GM12891 (cell line): ENCODE measurements around the gene PCNX1.
"Not testable (repeated sequence)": the region's sequence is repeated elsewhere in the genome, so short reads cannot be mapped to it uniquely, and the experiment has no call there.

Source experiments
- DNase-seq: peaks from one replicate; pipeline ENCODE4 v3.0.0; 2011; ENCODE audit warnings: low spot score; ENCODE audit not compliant: insufficient read length
- FAIRE-seq: peaks from 2 replicates; lab custom pipeline; 2011; peaks lifted over from hg19 to GRCh38; lab: Jason Lieb, UNC
- PAX5 ChIP-seq: IDR thresholded peaks from 2 replicates; pipeline ENCODE4 v1.6.1; 2011; ENCODE audit warnings: low read length, moderate library complexity, mild to moderate bottlenecking; ENCODE audit not compliant: insufficient read depth, severe bottlenecking
- POLR2A ChIP-seq: IDR thresholded peaks from 2 replicates; pipeline ENCODE4 v1.6.1; 2011; ENCODE audit warnings: low read depth, low read length, control low read depth
- POLR2AphosphoS5 ChIP-seq: IDR thresholded peaks from 2 replicates; pipeline ENCODE4 v1.6.1; 2011; ENCODE audit warnings: low read depth, low read length, control low read depth
- POU2F2 ChIP-seq: IDR thresholded peaks from 2 replicates; pipeline ENCODE4 v1.6.1; 2011; ENCODE audit warnings: low read depth, mild to moderate bottlenecking, control low read depth, low read length, moderate library complexity
- SPI1 ChIP-seq: IDR thresholded peaks from 2 replicates; pipeline ENCODE4 v1.6.1; 2011; ENCODE audit warnings: low read depth, low read length, control low read depth
- TAF1 ChIP-seq: IDR thresholded peaks from 2 replicates; pipeline ENCODE4 v1.6.1; 2011; ENCODE audit warnings: low read depth, low read length, control low read depth

The PCNX1 gene

DNA sequence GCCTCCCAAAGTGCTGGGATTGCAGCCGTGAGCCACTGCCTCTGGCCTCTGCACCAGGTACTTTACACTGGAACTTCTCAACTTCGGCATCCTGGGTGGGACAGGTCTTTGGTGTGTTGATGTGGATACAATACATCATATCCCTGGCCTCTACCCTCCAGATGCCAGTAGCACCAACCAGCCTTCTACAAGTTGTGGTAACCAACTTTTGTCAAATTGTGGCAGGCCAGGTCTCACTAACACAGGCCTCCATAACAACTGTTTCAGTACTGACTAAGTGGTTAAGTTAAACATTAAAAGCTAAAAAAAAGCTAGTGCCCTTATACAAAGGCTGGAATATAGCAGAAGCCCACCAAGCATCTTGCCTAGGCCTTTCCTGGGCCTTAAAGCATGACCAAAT is 232.9 kb downstream of the PCNX1 start:
- no peak for DNase-seq
- no peak for TF ChIP-seq PAX5
- no peak for TF ChIP-seq POLR2AphosphoS5
- no peak for TF ChIP-seq POU2F2
- no peak for TF ChIP-seq POLR2A
- no peak for TF ChIP-seq SPI1
- no peak for TF ChIP-seq TAF1
- no peak for FAIRE-seq

DNA sequence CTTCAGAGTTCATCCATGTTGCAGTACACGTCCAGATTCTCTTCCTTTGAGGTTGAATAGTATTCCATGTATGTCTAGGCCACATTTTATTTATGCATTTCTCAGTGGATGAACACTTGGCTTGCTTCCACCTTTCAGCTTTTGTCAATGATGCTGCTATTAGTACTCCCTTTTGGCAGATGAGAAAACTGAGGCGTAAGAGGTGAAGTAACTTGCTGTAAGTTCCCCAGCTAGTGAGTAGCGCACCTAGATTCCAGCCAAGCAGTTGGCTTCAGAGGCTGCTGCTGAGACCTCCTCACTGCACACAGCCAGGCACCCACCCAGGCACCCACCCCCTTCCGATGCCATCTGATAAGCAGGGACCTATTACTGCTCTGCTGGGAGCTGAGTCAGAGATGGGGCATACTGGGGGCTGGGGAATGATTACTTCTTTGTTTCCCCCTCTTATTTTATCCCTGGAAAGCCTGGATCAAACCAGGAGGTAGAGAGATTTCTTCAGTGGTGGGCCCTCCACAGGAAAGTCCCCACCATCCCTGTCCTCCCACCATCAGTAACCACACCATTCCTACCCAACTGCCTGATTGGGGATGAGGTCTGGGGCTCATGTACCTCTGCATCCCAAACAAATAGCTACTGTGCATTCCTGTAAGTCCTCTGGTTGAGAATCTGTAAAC is 234.6 kb downstream of the PCNX1 start:
- FAIRE-seq (peak; percentile 64), DNase-seq (no peak)
- TF ChIP-seq POLR2AphosphoS5 (no peak), PAX5 (no peak), POU2F2 (no peak), SPI1 (no peak), POLR2A (no peak), TAF1 (no peak)

DNA sequence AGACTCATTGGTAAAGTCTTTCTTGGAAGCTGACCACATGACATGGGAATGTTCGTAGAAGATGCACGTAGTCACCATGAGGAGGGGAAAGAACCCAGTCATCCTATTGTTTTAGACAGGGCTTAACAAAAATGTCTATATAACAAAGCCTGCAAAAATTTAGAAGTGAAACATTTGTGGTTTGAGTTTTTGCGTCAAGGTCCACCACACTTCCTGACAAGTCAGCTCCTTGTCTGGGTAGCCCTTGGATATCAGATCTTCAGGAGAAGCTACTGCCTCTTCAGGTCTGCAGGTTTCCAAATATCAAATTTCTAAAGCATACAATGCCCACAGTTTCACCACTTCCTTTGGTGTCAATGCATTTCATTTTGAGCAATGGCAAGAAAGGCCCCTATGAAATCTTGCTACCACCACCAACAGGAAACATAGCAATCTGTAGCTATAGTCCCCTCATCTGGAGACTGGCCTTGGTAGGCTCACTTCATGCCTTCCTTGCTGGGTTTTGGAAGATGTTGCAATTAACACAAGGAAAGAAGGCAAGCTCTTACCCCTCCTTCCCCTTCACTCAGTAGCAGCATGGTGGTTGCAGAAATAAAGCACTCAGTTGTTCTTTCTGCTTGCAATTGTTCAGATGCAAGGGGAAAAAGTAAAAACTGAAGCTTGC is 235.2 kb downstream of the PCNX1 start:
- no peak for TF ChIP-seq POU2F2
- no peak for TF ChIP-seq TAF1
- TF ChIP-seq SPI1, result peak; percentile 80
- FAIRE-seq (peak; percentile 69), DNase-seq (no peak)

DNA sequence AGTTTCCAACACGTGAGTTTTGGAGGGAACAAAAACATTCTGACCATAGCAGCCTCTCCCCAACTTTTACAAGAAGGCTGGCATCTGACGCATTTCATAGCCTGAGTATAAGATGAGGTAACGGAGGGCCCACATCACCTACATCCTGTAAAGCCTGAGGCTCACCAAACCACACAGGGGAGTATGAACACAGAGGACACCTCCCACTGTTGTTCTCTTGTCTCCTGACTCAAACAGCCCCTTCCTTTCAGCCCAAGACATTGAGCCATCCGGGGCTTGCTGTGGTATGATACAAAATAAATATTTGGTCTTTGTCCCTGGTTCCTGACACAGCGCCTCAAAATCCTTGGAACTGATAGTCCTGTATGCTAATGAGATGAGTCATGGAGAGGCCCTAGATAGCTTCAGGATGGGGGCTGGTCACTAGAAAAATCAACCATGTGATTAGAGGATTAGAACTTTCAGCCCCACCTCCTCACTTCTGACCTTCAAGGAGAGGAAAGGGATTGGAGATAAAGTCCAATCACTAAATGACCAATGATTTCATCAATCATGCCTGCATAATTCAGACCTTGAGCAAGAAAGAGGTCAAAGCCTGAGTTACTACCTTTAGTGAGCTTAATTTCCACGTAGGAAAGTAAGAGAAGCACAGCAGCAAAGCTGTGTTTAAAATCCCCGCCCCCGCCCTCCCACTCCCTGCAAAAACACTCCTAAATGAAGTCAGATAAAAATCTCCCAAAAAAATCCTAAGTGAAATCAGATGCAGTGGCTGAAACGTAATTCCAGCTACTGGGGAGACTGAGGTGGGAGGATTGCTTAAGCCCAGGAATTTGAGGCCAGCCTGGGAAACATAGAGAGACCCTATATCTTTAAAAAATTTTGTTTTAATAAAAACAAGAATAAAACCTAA is 236.4 kb downstream of the PCNX1 start:
- no peak for TF ChIP-seq PAX5
- TF ChIP-seq POU2F2, result no peak
- no peak for TF ChIP-seq SPI1
- DNase-seq, result no peak
- FAIRE-seq, result no peak

DNA sequence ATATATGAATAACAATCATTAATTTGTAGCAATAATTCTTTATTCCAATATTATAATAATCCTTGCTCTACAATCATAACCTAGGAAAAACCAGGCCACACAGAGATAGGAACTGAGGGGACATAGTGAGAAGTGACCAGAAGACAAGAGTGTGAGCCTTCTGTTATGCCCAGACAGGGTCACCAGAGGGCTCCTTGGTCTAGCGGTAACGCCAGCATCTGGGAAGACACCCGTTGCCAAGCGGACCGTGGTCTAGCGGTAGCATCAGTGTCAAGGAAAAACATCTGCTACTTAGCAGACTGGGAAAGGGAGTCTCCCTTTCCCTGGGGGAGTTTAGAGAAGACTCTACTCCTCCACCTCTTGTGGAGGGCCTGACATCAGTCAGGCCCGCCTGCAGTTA is 240.1 kb downstream of the PCNX1 start:
- FAIRE-seq, DNase-seq: not testable (repeated sequence)

DNA sequence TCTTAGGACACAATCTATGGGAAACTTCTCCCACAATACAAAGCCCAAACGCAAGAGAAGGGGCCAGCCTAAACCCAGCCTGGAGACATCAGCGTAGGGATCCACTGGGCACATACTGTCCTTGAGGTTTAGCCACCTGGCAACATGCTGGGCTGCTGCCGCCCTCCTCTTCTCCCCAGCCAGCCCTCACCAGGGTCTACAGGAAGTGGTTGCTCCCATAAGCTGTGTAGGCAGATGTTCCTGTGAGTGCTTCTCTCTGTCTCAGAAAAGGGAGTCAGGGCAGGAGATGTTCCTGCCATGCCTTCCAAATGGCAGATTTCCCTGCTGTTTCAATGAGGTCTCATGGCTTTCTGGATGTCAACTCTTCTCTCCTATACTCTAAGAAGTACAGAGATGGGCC is 241.4 kb downstream of the PCNX1 start:
- no peak for DNase-seq
- TF ChIP-seq SPI1, result no peak
- no peak for TF ChIP-seq PAX5
- no peak for TF ChIP-seq POLR2A
- no peak for TF ChIP-seq POU2F2
- no peak for TF ChIP-seq TAF1
- no peak for TF ChIP-seq POLR2AphosphoS5
- FAIRE-seq, result no peak

DNA sequence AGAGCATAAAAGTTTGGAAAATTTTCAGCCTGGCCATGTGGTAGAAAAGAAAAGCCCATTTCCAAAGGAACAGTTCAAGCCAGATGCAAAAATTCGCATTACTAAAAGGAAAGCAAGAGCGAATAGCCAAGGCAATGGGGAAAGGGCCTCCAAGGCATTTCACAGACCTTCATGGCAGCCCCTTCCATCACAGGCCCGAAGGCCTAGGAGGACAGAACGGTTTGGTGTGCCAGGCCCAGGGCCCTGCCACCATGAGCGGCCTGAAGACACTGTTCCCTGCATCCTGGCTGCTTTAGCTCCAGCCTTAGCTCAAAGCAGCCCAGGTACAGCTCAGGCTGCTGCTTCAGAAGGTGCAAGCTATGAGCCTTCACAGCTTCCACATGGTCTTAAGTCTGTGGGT is 243.5 kb downstream of the PCNX1 start:
- FAIRE-seq (no peak), DNase-seq (no peak)
- TF ChIP-seq POLR2AphosphoS5 (no peak), POLR2A (no peak), SPI1 (no peak)

DNA sequence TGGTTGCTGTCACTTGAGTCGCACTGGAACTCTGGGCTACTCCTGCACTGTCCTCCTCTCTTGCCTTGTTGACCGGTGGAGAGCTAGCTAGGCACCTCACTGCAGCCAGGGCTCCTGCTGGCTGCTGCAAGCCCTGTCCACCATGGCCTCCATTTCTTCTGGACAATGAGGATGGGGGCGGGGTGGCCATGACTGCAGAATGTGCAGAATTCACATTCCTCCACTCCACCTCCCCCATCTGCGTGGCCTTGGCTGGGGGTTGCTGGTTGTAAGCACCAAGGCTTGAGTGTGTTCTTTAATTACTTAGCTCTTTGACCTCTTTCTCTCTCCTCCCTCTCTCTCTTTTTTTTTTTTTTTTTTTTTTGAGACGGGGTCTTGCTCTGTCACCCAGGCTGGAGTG is 248.5 kb downstream of the PCNX1 start:
- FAIRE-seq (no peak), DNase-seq (no peak)

DNA sequence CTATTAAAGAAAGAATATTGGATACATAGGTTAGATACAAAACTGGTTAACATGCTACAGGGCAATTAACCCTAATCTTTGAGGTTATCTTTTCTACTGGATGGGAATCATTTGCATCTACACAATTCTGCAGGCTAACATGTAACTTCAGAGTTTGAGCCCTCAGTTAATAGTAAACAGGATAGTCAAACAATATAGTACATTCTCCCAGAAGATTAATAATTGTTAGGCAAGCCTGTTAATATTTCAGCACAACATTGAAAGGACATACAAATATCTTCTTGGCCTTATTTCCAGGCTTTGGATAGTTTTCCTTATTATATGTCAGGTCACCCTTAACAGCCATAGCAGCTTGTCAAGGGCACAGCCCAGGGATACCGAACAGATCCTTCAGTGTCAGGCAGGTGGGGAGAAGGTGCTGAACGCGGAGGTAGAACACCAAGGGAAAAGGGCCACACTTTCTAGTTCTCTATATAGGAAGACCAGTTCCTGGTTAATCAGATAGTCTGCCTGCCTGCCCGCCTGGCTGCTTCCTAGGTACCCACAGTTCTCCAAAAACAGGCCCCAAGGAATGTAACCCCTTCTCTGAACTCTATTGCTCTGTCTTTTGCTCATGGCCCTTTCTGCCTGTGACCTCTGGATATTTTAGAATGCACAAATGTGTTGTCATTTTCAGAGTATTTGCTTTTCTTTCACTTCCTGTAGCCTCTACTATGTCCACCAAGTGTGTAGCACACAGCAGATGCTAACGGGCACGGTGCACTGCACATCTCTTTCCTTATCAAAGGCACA is 256.0 kb downstream of the PCNX1 start:
- DNase-seq (no peak), FAIRE-seq (peak; percentile 69)
- no peak for TF ChIP-seq POU2F2
- no peak for TF ChIP-seq POLR2AphosphoS5
- TF ChIP-seq POLR2A, result no peak
- no peak for TF ChIP-seq PAX5
- peak; percentile 29; the same call in 1 of the 2 replicates for TF ChIP-seq SPI1
- TF ChIP-seq TAF1, result no peak

More for the DNA sequence above, 248.5 kb downstream of the PCNX1 start:
- no peak for TF ChIP-seq PAX5
- TF ChIP-seq POLR2AphosphoS5, result no peak
- no peak for TF ChIP-seq TAF1
- TF ChIP-seq POLR2A, result no peak
- TF ChIP-seq POU2F2, result no peak
- no peak for TF ChIP-seq SPI1
